ENCODE results near the gene RPS6KL1.
A peak's percentile ranks its signal among the peaks of the same experiment; 100 is the strongest.

RPS6KL1 gene

DNA sequence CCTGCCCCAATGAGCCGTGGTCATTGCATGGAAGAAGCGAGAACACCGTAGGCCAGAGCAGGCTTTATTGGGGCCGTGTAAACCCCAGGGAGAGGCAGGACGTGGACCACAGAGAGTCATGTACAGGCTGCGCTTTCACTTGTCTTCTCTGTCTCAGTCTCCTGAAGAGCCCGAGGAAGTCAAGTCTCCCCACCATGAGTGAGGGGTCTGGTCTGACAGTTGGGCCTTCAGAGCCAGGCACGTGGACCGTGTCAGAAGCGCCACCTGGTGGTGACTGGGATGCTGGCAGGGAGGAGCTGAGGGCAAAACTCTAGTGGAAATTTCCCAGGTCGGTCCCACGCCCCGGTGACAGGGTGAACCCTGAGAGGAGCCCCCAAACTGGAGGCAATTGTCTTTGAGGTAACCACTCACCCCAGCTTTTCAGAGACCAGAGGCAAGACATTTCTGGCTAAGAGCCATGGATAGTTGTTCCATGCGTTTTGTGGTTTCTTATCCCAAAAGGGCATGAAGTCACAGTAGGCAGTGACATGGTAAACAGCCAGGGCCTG, 17.4 kb downstream of the RPS6KL1 start:
- ATAC-seq: peak; percentile 74

GRCh38 chr14:74904635-74905503, 18.2 kb downstream of the RPS6KL1 start:
- ATAC-seq: peak; percentile 2; the same call in 2 of the 3 replicates
- TF ChIP-seq ZNF565 (CRISPR knock-in tag; conservative IDR thresholded peaks at IDR 0.05; ENCODE audit: low read depth) (no peak), ESRRG (CRISPR knock-in tag; IDR thresholded peaks at IDR 0.05) (no peak), ZFP3 (CRISPR knock-in tag; IDR thresholded peaks at IDR 0.05) (no peak), ARNTL (CRISPR knock-in tag; IDR thresholded peaks at IDR 0.05; ENCODE audit: borderline replicate concordance, low read depth) (no peak), ZNF70 (CRISPR knock-in tag; IDR thresholded peaks at IDR 0.05) (no peak), PATZ1 (CRISPR knock-in tag; IDR thresholded peaks at IDR 0.05; ENCODE audit: borderline replicate concordance) (no peak), ISL1 (CRISPR knock-in tag; IDR thresholded peaks at IDR 0.05) (no peak), ZC3H10 (CRISPR knock-in tag; IDR thresholded peaks at IDR 0.05) (no peak), RARB (CRISPR knock-in tag; IDR thresholded peaks at IDR 0.05) (no peak), BACH2 (CRISPR knock-in tag; IDR thresholded peaks at IDR 0.05; ENCODE audit: borderline replicate concordance) (no peak), PPARA (CRISPR knock-in tag; IDR thresholded peaks at IDR 0.05; ENCODE audit: borderline replicate concordance) (no peak)
- TF ChIP-seq, protein P1, sequence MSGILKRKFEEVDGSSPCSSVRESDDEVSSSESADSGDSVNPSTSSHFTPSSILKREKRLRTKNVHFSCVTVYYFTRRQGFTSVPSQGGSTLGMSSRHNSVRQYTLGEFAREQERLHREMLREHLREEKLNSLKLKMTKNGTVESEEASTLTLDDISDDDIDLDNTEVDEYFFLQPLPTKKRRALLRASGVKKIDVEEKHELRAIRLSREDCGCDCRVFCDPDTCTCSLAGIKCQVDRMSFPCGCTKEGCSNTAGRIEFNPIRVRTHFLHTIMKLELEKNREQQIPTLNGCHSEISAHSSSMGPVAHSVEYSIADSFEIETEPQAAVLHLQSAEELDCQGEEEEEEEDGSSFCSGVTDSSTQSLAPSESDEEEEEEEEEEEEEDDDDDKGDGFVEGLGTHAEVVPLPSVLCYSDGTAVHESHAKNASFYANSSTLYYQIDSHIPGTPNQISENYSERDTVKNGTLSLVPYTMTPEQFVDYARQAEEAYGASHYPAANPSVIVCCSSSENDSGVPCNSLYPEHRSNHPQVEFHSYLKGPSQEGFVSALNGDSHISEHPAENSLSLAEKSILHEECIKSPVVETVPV (CRISPR knock-in tag; IDR thresholded peaks at IDR 0.05): no peak

More for the DNA sequence above, 17.4 kb downstream of the RPS6KL1 start:
- TF ChIP-seq ZNF70 (CRISPR knock-in tag; IDR thresholded peaks at IDR 0.05): no peak
- no peak for TF ChIP-seq ZFP3 (CRISPR knock-in tag; IDR thresholded peaks at IDR 0.05)
- no peak for TF ChIP-seq ISL1 (CRISPR knock-in tag; IDR thresholded peaks at IDR 0.05)
- no peak for TF ChIP-seq ZC3H10 (CRISPR knock-in tag; IDR thresholded peaks at IDR 0.05)
- TF ChIP-seq OSR1 (CRISPR knock-in tag; IDR thresholded peaks at IDR 0.05): no peak
- TF ChIP-seq CSDC2 (CRISPR knock-in tag; IDR thresholded peaks at IDR 0.05): no peak
- TF ChIP-seq ZNF565 (CRISPR knock-in tag; conservative IDR thresholded peaks at IDR 0.05; ENCODE audit: low read depth): no peak
- no peak for TF ChIP-seq PATZ1 (CRISPR knock-in tag; IDR thresholded peaks at IDR 0.05; ENCODE audit: borderline replicate concordance)
- TF ChIP-seq PPARA (CRISPR knock-in tag; IDR thresholded peaks at IDR 0.05; ENCODE audit: borderline replicate concordance): no peak
- no peak for TF ChIP-seq BACH2 (CRISPR knock-in tag; IDR thresholded peaks at IDR 0.05; ENCODE audit: borderline replicate concordance)
- no peak for TF ChIP-seq ZNF8 (CRISPR knock-in tag; IDR thresholded peaks at IDR 0.05)
- TF ChIP-seq ZFP30 (CRISPR knock-in tag; IDR thresholded peaks at IDR 0.05): no peak
- TF ChIP-seq, protein P2, sequence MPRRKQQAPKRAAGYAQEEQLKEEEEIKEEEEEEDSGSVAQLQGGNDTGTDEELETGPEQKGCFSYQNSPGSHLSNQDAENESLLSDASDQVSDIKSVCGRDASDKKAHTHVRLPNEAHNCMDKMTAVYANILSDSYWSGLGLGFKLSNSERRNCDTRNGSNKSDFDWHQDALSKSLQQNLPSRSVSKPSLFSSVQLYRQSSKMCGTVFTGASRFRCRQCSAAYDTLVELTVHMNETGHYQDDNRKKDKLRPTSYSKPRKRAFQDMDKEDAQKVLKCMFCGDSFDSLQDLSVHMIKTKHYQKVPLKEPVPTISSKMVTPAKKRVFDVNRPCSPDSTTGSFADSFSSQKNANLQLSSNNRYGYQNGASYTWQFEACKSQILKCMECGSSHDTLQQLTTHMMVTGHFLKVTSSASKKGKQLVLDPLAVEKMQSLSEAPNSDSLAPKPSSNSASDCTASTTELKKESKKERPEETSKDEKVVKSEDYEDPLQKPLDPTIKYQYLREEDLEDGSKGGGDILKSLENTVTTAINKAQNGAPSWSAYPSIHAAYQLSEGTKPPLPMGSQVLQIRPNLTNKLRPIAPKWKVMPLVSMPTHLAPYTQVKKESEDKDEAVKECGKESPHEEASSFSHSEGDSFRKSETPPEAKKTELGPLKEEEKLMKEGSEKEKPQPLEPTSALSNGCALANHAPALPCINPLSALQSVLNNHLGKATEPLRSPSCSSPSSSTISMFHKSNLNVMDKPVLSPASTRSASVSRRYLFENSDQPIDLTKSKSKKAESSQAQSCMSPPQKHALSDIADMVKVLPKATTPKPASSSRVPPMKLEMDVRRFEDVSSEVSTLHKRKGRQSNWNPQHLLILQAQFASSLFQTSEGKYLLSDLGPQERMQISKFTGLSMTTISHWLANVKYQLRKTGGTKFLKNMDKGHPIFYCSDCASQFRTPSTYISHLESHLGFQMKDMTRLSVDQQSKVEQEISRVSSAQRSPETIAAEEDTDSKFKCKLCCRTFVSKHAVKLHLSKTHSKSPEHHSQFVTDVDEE (CRISPR knock-in tag; IDR thresholded peaks at IDR 0.05): no peak
- no peak for TF ChIP-seq POU6F1 (CRISPR knock-in tag; IDR thresholded peaks at IDR 0.05; ENCODE audit: borderline replicate concordance, low read depth)
- TF ChIP-seq RARB (CRISPR knock-in tag; IDR thresholded peaks at IDR 0.05): no peak
- TF ChIP-seq ARNTL (CRISPR knock-in tag; IDR thresholded peaks at IDR 0.05; ENCODE audit: borderline replicate concordance, low read depth): no peak
- no peak for TF ChIP-seq TOX (CRISPR knock-in tag; IDR thresholded peaks at IDR 0.05; ENCODE audit: borderline replicate concordance)
- no peak for TF ChIP-seq CREB5 (CRISPR knock-in tag; IDR thresholded peaks at IDR 0.05; ENCODE audit: low read depth)
- TF ChIP-seq SNAI2 (CRISPR knock-in tag; IDR thresholded peaks at IDR 0.05): no peak

Measured in SK-N-SH treated with all-trans-retinoic acid at 6 μM for 48 hours (cell line).